ENCODE data around the gene ATP5PO. TPM values are rescaled to one million over a fixed set of nuclear protein-coding genes. Genes with fewer than 3 reads are reported as not detected.

ATP5PO gene
- total and polyA plus RNA-seq, 2 donors (not counting 1 experiment from before 2014, with no cell fraction given), result 154 to 259 TPM

DNA sequence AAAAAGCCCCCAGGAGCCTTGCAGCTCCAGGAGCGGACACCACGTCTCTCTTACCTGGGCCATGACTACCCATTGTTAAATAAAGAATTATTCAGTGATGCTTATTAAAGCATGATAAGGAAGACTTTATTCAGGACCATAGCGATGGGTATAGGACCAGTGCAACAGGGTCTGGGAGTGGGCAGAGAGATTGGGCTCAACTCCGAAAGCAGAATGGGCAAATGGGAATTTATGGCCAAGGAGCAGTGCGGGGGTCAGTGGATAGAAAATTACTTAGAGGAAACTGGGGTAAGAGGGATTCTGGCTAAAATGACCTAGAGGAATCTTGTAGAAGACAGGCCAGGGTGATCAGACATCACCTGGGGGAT, 580 bp upstream of the ATP5PO start:
- H3K4me1 ChIP-seq (ENCODE audit: control insufficient read depth, extremely low read depth, insufficient read depth, low read length), result peaks cover 3% of the 10 kb centered on the region
- H3K9ac ChIP-seq (ENCODE audit: insufficient read depth, low read length), result no peak overlapping the region
- peaks cover 5% of the 10 kb centered on the region for H3K36me3 ChIP-seq (ENCODE audit: control insufficient read depth, insufficient read depth, low read length)
- no peaks in the 10 kb centered on the region for H4K20me1 ChIP-seq (ENCODE audit: control insufficient read depth, extremely low read depth, insufficient read depth, low read length)
- H3K79me2 ChIP-seq (ENCODE audit: control insufficient read depth, insufficient read depth, low read length), result peaks cover 20% of the 10 kb centered on the region
- TF ChIP-seq EZH2 (IDR thresholded peaks at IDR 0.05; ENCODE audit: low read length, missing control alignments), result no peak
- TF ChIP-seq, protein P1, sequence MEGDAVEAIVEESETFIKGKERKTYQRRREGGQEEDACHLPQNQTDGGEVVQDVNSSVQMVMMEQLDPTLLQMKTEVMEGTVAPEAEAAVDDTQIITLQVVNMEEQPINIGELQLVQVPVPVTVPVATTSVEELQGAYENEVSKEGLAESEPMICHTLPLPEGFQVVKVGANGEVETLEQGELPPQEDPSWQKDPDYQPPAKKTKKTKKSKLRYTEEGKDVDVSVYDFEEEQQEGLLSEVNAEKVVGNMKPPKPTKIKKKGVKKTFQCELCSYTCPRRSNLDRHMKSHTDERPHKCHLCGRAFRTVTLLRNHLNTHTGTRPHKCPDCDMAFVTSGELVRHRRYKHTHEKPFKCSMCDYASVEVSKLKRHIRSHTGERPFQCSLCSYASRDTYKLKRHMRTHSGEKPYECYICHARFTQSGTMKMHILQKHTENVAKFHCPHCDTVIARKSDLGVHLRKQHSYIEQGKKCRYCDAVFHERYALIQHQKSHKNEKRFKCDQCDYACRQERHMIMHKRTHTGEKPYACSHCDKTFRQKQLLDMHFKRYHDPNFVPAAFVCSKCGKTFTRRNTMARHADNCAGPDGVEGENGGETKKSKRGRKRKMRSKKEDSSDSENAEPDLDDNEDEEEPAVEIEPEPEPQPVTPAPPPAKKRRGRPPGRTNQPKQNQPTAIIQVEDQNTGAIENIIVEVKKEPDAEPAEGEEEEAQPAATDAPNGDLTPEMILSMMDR (conservative IDR thresholded peaks at IDR 0.05 in 1 of 2, IDR thresholded peaks at IDR 0.05 in 1 of 2; ENCODE audit: low read depth in 1 of 2, low read length in 2 of 2), result no peak
- H3K4me2 ChIP-seq (ENCODE audit: extremely low read depth, insufficient read depth, low read length), result peak overlapping the region; percentile 64
- H3K27me3 ChIP-seq (ENCODE audit: control insufficient read depth, insufficient read depth, low read length), result no peaks in the 10 kb centered on the region
- no peak for DNase-seq (ENCODE audit: low read depth in 2 of 2)
- H3K27ac ChIP-seq (ENCODE audit: insufficient read depth, low read length), result peak overlapping the region; percentile 1
- peak overlapping the region; percentile 84 for H2AFZ ChIP-seq (ENCODE audit: low read length)
- peak overlapping the region; percentile 85 to 99 (median 94) for H3K4me3 ChIP-seq (replicated peaks in 1 of 4; ENCODE audit: control extremely low read depth in 1 of 4, insufficient read depth in 1 of 4, low read depth in 3 of 4, low read length in 4 of 4)
- H3K9me3 ChIP-seq (ENCODE audit: control insufficient read depth, insufficient read depth, low read depth, low read length), result no peaks in the 10 kb centered on the region

DNA sequence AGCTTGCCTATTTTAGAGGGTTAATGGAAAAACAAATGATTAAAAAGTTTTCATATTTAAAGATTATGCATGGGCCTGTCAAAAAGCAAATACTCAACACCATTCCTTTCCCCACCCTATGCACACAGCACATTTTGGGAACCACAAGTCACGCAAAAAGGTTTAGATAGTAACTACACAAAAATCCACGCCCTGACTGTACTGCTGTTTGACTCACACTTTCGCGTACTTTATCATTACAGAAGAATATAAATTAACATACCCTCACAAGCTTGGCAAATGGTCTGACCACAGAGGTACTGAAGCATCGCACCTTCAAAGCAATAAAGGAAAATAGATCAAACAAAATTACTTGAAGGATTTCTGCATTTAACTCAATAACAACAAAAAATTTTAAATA, 1.4 kb downstream of the ATP5PO start:
- TF ChIP-seq EZH2 (IDR thresholded peaks at IDR 0.05; ENCODE audit: low read length, missing control alignments), result no peak
- TF ChIP-seq, protein P1 (conservative IDR thresholded peaks at IDR 0.05 in 1 of 2, IDR thresholded peaks at IDR 0.05 in 1 of 2; ENCODE audit: low read depth in 1 of 2, low read length in 2 of 2), result no peak
- no peaks in the 10 kb centered on the region for H3K9me3 ChIP-seq (ENCODE audit: control insufficient read depth, insufficient read depth, low read depth, low read length)
- H3K4me3 ChIP-seq (replicated peaks in 1 of 4; ENCODE audit: control extremely low read depth in 1 of 4, insufficient read depth in 1 of 4, low read depth in 3 of 4, low read length in 4 of 4), result peak overlapping the region; percentile 85 to 99 (median 94)
- no peak overlapping the region for H3K27ac ChIP-seq (ENCODE audit: insufficient read depth, low read length)
- DNase-seq (ENCODE audit: low read depth in 2 of 2), result peak in 1 of 2 donors; percentile 57
- peaks cover 20% of the 10 kb centered on the region for H3K79me2 ChIP-seq (ENCODE audit: control insufficient read depth, insufficient read depth, low read length)
- H2AFZ ChIP-seq (ENCODE audit: low read length), result no peak overlapping the region
- peaks cover 2% of the 10 kb centered on the region for H4K20me1 ChIP-seq (ENCODE audit: control insufficient read depth, extremely low read depth, insufficient read depth, low read length)
- peaks cover 12% of the 10 kb centered on the region for H3K36me3 ChIP-seq (ENCODE audit: control insufficient read depth, insufficient read depth, low read length)
- peak overlapping the region; percentile 96 for H3K4me2 ChIP-seq (ENCODE audit: extremely low read depth, insufficient read depth, low read length)
- no peaks in the 10 kb centered on the region for H3K27me3 ChIP-seq (ENCODE audit: control insufficient read depth, insufficient read depth, low read length)
- peaks cover 3% of the 10 kb centered on the region for H3K4me1 ChIP-seq (ENCODE audit: control insufficient read depth, extremely low read depth, insufficient read depth, low read length)
- no peak overlapping the region for H3K9ac ChIP-seq (ENCODE audit: insufficient read depth, low read length)

DNA sequence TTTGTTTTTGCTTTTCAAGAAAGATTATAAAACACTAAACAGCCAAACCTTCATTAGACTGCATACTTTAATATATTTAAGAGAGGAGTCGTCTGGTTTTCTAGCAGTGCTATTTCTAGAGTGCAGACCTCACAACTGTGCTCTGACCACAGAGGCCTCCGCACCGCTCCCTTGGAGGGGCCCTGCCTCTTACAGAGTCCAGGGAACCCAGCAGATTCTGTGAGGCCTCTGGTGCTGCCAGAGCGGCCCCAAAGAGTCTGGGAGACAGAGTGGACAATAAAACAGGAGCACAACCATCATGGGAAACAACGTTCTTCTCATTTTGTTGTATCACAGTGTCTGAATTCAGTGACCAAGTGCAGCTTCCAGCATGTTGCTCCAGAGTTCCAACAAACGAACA, 5.8 kb downstream of the ATP5PO start:
- Histone ChIP-seq H3K4me2 (ENCODE audit: extremely low read depth, insufficient read depth, low read length) (no peak overlapping the region), H3K9ac (ENCODE audit: insufficient read depth, low read length) (no peak overlapping the region), H3K4me3 (replicated peaks in 1 of 4; ENCODE audit: control extremely low read depth in 1 of 4, insufficient read depth in 1 of 4, low read depth in 3 of 4, low read length in 4 of 4) (no peak overlapping the region), H3K4me1 (ENCODE audit: control insufficient read depth, extremely low read depth, insufficient read depth, low read length) (peaks cover 2% of the 10 kb centered on the region), H4K20me1 (ENCODE audit: control insufficient read depth, extremely low read depth, insufficient read depth, low read length) (peaks cover 2% of the 10 kb centered on the region), H2AFZ (ENCODE audit: low read length) (no peak overlapping the region), H3K79me2 (ENCODE audit: control insufficient read depth, insufficient read depth, low read length) (peaks cover 12% of the 10 kb centered on the region), H3K36me3 (ENCODE audit: control insufficient read depth, insufficient read depth, low read length) (peaks cover 23% of the 10 kb centered on the region), H3K9me3 (ENCODE audit: control insufficient read depth, insufficient read depth, low read depth, low read length) (no peaks in the 10 kb centered on the region), H3K27me3 (ENCODE audit: control insufficient read depth, insufficient read depth, low read length) (no peaks in the 10 kb centered on the region), H3K27ac (ENCODE audit: insufficient read depth, low read length) (no peak overlapping the region)
- DNase-seq (ENCODE audit: low read depth in 2 of 2), result no peak
- TF ChIP-seq EZH2 (IDR thresholded peaks at IDR 0.05; ENCODE audit: low read length, missing control alignments), result no peak
- TF ChIP-seq, protein P1 (conservative IDR thresholded peaks at IDR 0.05 in 1 of 2, IDR thresholded peaks at IDR 0.05 in 1 of 2; ENCODE audit: low read depth in 1 of 2, low read length in 2 of 2), result no peak

All from fibroblast of lung (primary cell).